ENCODE results near the gene TSC2.

TSC2 gene

GRCh38 chr16:2085669-2086068, 37.9 kb downstream of the TSC2 start:
- Mint-ChIP-seq H3K4me3 (no peak overlapping the region), H3K9me3 (no peaks in the 10 kb centered on the region), H3K4me1 (no peaks in the 10 kb centered on the region), H3K36me3 (ENCODE audit: low read depth) (peaks cover 2% of the 10 kb centered on the region), H3K27me3 (no peaks in the 10 kb centered on the region), H3K27ac (no peak overlapping the region)
- ATAC-seq: no peak
- no peak for DNase-seq

GRCh38 chr16:2086106-2086742, 38.4 kb downstream of the TSC2 start:
- Mint-ChIP-seq H3K9me3 (no peaks in the 10 kb centered on the region), H3K4me3 (no peak overlapping the region), H3K4me1 (no peaks in the 10 kb centered on the region), H3K27me3 (no peaks in the 10 kb centered on the region), H3K27ac (no peak overlapping the region), H3K36me3 (ENCODE audit: low read depth) (peaks cover 2% of the 10 kb centered on the region)
- ATAC-seq (no peak), DNase-seq (no peak)

- peaks cover 2% of the 10 kb centered on the region for H3K36me3 Mint-ChIP-seq (ENCODE audit: low read depth)
- no peak overlapping the region for H3K27ac Mint-ChIP-seq
- no peaks in the 10 kb centered on the region for H3K9me3 Mint-ChIP-seq
- DNase-seq (no peak), ATAC-seq (no peak)
- H3K4me1 Mint-ChIP-seq: no peaks in the 10 kb centered on the region
- H3K27me3 Mint-ChIP-seq: no peaks in the 10 kb centered on the region
- H3K4me3 Mint-ChIP-seq: no peak overlapping the region
These were observed 39.3 kb downstream of the TSC2 start for GRCh38 chr16:2086812-2087747.

GRCh38 chr16:2087748-2088631, 40.2 kb downstream of the TSC2 start:
- H3K36me3 Mint-ChIP-seq (ENCODE audit: low read depth): peaks cover 4% of the 10 kb centered on the region
- no peak overlapping the region for H3K27ac Mint-ChIP-seq
- no peaks in the 10 kb centered on the region for H3K4me1 Mint-ChIP-seq

GRCh38 chr16:2088759-2089358, 41.1 kb downstream of the TSC2 start:
- Mint-ChIP-seq H3K9me3 (no peaks in the 10 kb centered on the region), H3K4me3 (no peak overlapping the region), H3K36me3 (ENCODE audit: low read depth) (peaks cover 4% of the 10 kb centered on the region), H3K4me1 (no peaks in the 10 kb centered on the region), H3K27ac (no peak overlapping the region), H3K27me3 (no peaks in the 10 kb centered on the region)
- ATAC-seq: no peak
- DNase-seq: no peak

More at GRCh38 chr16:2087748-2088631, 40.2 kb downstream of the TSC2 start:
- no peaks in the 10 kb centered on the region for H3K27me3 Mint-ChIP-seq
- no peaks in the 10 kb centered on the region for H3K9me3 Mint-ChIP-seq
- H3K4me3 Mint-ChIP-seq: no peak overlapping the region
- DNase-seq (no peak), ATAC-seq (no peak)

- Mint-ChIP-seq H3K36me3 (ENCODE audit: low read depth) (peaks cover 4% of the 10 kb centered on the region), H3K9me3 (no peaks in the 10 kb centered on the region), H3K27me3 (no peaks in the 10 kb centered on the region), H3K27ac (no peak overlapping the region), H3K4me3 (no peak overlapping the region), H3K4me1 (no peaks in the 10 kb centered on the region)
- DNase-seq (no peak), ATAC-seq (no peak)
These were observed 42.1 kb downstream of the TSC2 start for GRCh38 chr16:2089706-2090480.

- Mint-ChIP-seq H3K27me3 (no peaks in the 10 kb centered on the region), H3K4me3 (no peak overlapping the region), H3K4me1 (no peaks in the 10 kb centered on the region), H3K36me3 (ENCODE audit: low read depth) (peaks cover 4% of the 10 kb centered on the region), H3K9me3 (no peaks in the 10 kb centered on the region), H3K27ac (no peak overlapping the region)
- DNase-seq (no peak), ATAC-seq (no peak)
These were observed 42.6 kb downstream of the TSC2 start for GRCh38 chr16:2090481-2090776.

GRCh38 chr16:2090777-2091546, 43.2 kb downstream of the TSC2 start:
- Mint-ChIP-seq H3K4me1 (no peaks in the 10 kb centered on the region), H3K27ac (no peak overlapping the region), H3K4me3 (no peak overlapping the region), H3K36me3 (ENCODE audit: low read depth) (peaks cover 4% of the 10 kb centered on the region), H3K27me3 (no peaks in the 10 kb centered on the region), H3K9me3 (no peaks in the 10 kb centered on the region)
- ATAC-seq: no peak
- no peak for DNase-seq

GRCh38 chr16:2091547-2092255, 43.9 kb downstream of the TSC2 start:
- Mint-ChIP-seq H3K4me3 (no peak overlapping the region), H3K27me3 (no peaks in the 10 kb centered on the region), H3K9me3 (no peaks in the 10 kb centered on the region), H3K4me1 (no peaks in the 10 kb centered on the region), H3K27ac (no peak overlapping the region), H3K36me3 (ENCODE audit: low read depth) (peaks cover 6% of the 10 kb centered on the region)
- DNase-seq (no peak), ATAC-seq (no peak)

- Mint-ChIP-seq H3K27ac (no peak overlapping the region), H3K27me3 (no peaks in the 10 kb centered on the region), H3K4me1 (no peaks in the 10 kb centered on the region), H3K4me3 (no peak overlapping the region), H3K36me3 (ENCODE audit: low read depth) (peaks cover 6% of the 10 kb centered on the region), H3K9me3 (no peaks in the 10 kb centered on the region)
- ATAC-seq (no peak), DNase-seq (no peak)
These were observed 44.5 kb downstream of the TSC2 start for GRCh38 chr16:2092256-2092620.

GRCh38 chr16:2092866-2093265, 45.1 kb downstream of the TSC2 start:
- ATAC-seq (no peak), DNase-seq (no peak)
- no peaks in the 10 kb centered on the region for H3K9me3 Mint-ChIP-seq
- H3K4me3 Mint-ChIP-seq: no peak overlapping the region
- H3K27ac Mint-ChIP-seq: no peak overlapping the region
- peaks cover 6% of the 10 kb centered on the region for H3K36me3 Mint-ChIP-seq (ENCODE audit: low read depth)
- no peaks in the 10 kb centered on the region for H3K4me1 Mint-ChIP-seq
- no peaks in the 10 kb centered on the region for H3K27me3 Mint-ChIP-seq

- H3K27me3 Mint-ChIP-seq: no peaks in the 10 kb centered on the region
- ATAC-seq: no peak
- H3K9me3 Mint-ChIP-seq: no peaks in the 10 kb centered on the region
- H3K4me1 Mint-ChIP-seq: no peaks in the 10 kb centered on the region
- peaks cover 6% of the 10 kb centered on the region for H3K36me3 Mint-ChIP-seq (ENCODE audit: low read depth)
- H3K27ac Mint-ChIP-seq: no peak overlapping the region
- no peak overlapping the region for H3K4me3 Mint-ChIP-seq
- no peak for DNase-seq
These were observed 46.0 kb downstream of the TSC2 start for GRCh38 chr16:2093793-2094192.

GRCh38 chr16:2095315-2095853, 47.6 kb downstream of the TSC2 start:
- no peak for DNase-seq
- no peak for ATAC-seq
- peaks cover 3% of the 10 kb centered on the region for H3K36me3 Mint-ChIP-seq (ENCODE audit: low read depth)
- H3K4me3 Mint-ChIP-seq: no peak overlapping the region
- H3K4me1 Mint-ChIP-seq: no peaks in the 10 kb centered on the region
- no peak overlapping the region for H3K27ac Mint-ChIP-seq
- H3K27me3 Mint-ChIP-seq: no peaks in the 10 kb centered on the region
- H3K9me3 Mint-ChIP-seq: no peaks in the 10 kb centered on the region

Data from activated naive CD8-positive, alpha-beta T cell treated with anti-CD3 and anti-CD28 coated beads, Interleukin-2, amount 50 U/mL, for 24 hours (primary cell).